IMR-90 (cell line): ENCODE results near the gene OCLN. TPM values are rescaled to one million over a fixed set of nuclear protein-coding genes. Genes with fewer than 3 reads are reported as not detected.

Experiments used
- ATAC-seq: fragments of 200-7000 bp; cut with Tn5 transposase; 2 replicates; pipeline ENCODE4 v1.9.1; 2020; ENCODE audit warnings: low read depth, mild to moderate bottlenecking, moderate library complexity
- BruUV-seq: library from RNA; stranded (reverse); fragments of 400-500 nt; replicated peaks from 2 replicates; lab custom pipeline; 2021; lab: Mats Ljungman, UMichigan
- CTCF ChIA-PET: fragments of 300-600 bp; formaldehyde crosslinking; extraction: SDS; loops from one replicate; lab custom pipeline; 2021; ENCODE audit warnings: antibody characterized with exemption; lab: Yijun Ruan, JAX
- POLR2A ChIA-PET: fragments of 300-600 bp; sonication (Branson Sonifier 250); formaldehyde crosslinking; loops from one replicate; lab custom pipeline; 2022; ENCODE audit warnings: antibody characterized with exemption; ENCODE audit not compliant: unreplicated experiment; lab: Charles Lee
- DNase-seq: peaks from one replicate; pipeline ENCODE4 v3.0.0; 2013
- H2AFZ ChIP-seq: replicated peaks from 2 replicates; pipeline ENCODE3; 2013; ENCODE audit warnings: low read length, mild to moderate bottlenecking; ENCODE audit not compliant: poor library complexity
- H2AK5ac ChIP-seq: 2 replicates; pipeline ENCODE4 v1.6.1; 2013; ENCODE audit warnings: low read depth, low read length, inconsistent platforms
- H2AK9ac ChIP-seq: replicated peaks from 2 replicates; pipeline ENCODE3; 2013; ENCODE audit warnings: mild to moderate bottlenecking, low read depth, low read length, moderate library complexity; ENCODE audit not compliant: poor library complexity
- H2BK120ac ChIP-seq: 2 replicates; pipeline ENCODE4 v1.6.1; 2013; ENCODE audit warnings: low read depth, low read length, inconsistent platforms
- H2BK15ac ChIP-seq: 3 replicates; pipeline ENCODE4 v1.6.1; 2013; ENCODE audit warnings: low read depth, low read length, inconsistent platforms
- H2BK20ac ChIP-seq: 2 replicates; pipeline ENCODE4 v1.6.1; 2013; ENCODE audit warnings: low read depth, mild to moderate bottlenecking, inconsistent platforms, low read length, moderate library complexity
- H2BK5ac ChIP-seq: 2 replicates; pipeline ENCODE4 v1.6.1; 2013; ENCODE audit warnings: mild to moderate bottlenecking, low read depth, low read length, inconsistent platforms; ENCODE audit not compliant: poor library complexity, severe bottlenecking
- H3K14ac ChIP-seq: replicated peaks from 2 replicates; pipeline ENCODE4 v1.6.1; 2013; ENCODE audit warnings: low read depth, low read length, inconsistent platforms
- H3K18ac ChIP-seq: 2 replicates; pipeline ENCODE4 v1.6.1; 2013; ENCODE audit warnings: low read depth, low read length, control low read depth
- H3K23ac ChIP-seq: 2 replicates; pipeline ENCODE4 v1.6.1; 2013; ENCODE audit warnings: low read depth, low read length, inconsistent platforms
- H3K27ac ChIP-seq: 2 replicates; pipeline ENCODE4 v1.5.1; 2013; ENCODE audit warnings: mild to moderate bottlenecking, control low read depth, low read length; ENCODE audit not compliant: insufficient read depth
- H3K27me3 ChIP-seq: 2 replicates; pipeline ENCODE4 v1.6.1; 2013; ENCODE audit warnings: low read length; ENCODE audit not compliant: control insufficient read depth, insufficient read depth
- H3K36me3 ChIP-seq: 2 replicates; pipeline ENCODE4 v1.6.1; 2013; ENCODE audit warnings: low read length, mixed read lengths; ENCODE audit not compliant: control insufficient read depth, insufficient read depth
- H3K4ac ChIP-seq: 2 replicates; pipeline ENCODE4 v1.6.1; 2013; ENCODE audit warnings: low read depth, low read length, inconsistent platforms
- H3K4me1 ChIP-seq: 2 replicates; pipeline ENCODE4 v1.6.1; 2013; ENCODE audit warnings: low read length, mixed read lengths; ENCODE audit not compliant: control insufficient read depth, insufficient read depth
- H3K4me2 ChIP-seq: 2 replicates; pipeline ENCODE4 v1.6.1; 2013; ENCODE audit warnings: low read depth, mild to moderate bottlenecking, control low read depth, low read length, moderate library complexity
- H3K4me3 ChIP-seq: 2 replicates; pipeline ENCODE4 v1.5.1; 2013; ENCODE audit warnings: low read depth, mild to moderate bottlenecking, control low read depth, low read length, moderate library complexity; ENCODE audit not compliant: insufficient read depth
- H3K56ac ChIP-seq: 2 replicates; pipeline ENCODE4 v1.6.1; 2013; ENCODE audit warnings: low read length, inconsistent platforms; ENCODE audit not compliant: insufficient read depth; ENCODE audit errors: extremely low read depth
- H3K79me1 ChIP-seq, 2 experiments: 2 replicates each; pipeline ENCODE4 v1.6.1; 2013; ENCODE audit warnings: low read length in 2 of 2, inconsistent platforms in 1 of 2, low read depth in 1 of 2
- H3K9ac ChIP-seq: 2 replicates; pipeline ENCODE4 v1.6.1; 2013; ENCODE audit warnings: low read depth, low read length, control low read depth
- H3K9me1 ChIP-seq: 2 replicates; pipeline ENCODE4 v1.6.1; 2013; ENCODE audit warnings: low read length, inconsistent platforms; ENCODE audit not compliant: insufficient read depth
- H3K9me3 ChIP-seq: 2 replicates; pipeline ENCODE4 v1.6.1; 2013; ENCODE audit warnings: low read length; ENCODE audit not compliant: control insufficient read depth, insufficient read depth
- H4K20me1 ChIP-seq: 2 replicates; pipeline ENCODE4 v1.6.1; 2013; ENCODE audit warnings: low read length, inconsistent platforms; ENCODE audit not compliant: insufficient read depth
- H4K5ac ChIP-seq: 2 replicates; pipeline ENCODE4 v1.6.1; 2013; ENCODE audit warnings: mild to moderate bottlenecking, low read depth, low read length, control low read depth
- H4K8ac ChIP-seq, 2 experiments: 2 replicates each; pipeline ENCODE4 v1.6.1; 2013; ENCODE audit warnings: low read depth in 2 of 2, low read length in 2 of 2, control low read depth in 1 of 2, inconsistent platforms in 1 of 2
- H4K91ac ChIP-seq: 2 replicates; pipeline ENCODE4 v1.6.1; 2013; ENCODE audit warnings: low read depth, low read length, inconsistent platforms; ENCODE audit not compliant: insufficient read depth
- CEBPB ChIP-seq: IDR thresholded peaks from 2 replicates; pipeline ENCODE4 v1.6.1; 2012; ENCODE audit warnings: low read depth, low read length, improper control_type of control experiment
- POLR2A ChIP-seq: IDR thresholded peaks from 2 replicates; pipeline ENCODE4 v1.6.1; 2012; ENCODE audit warnings: mild to moderate bottlenecking, low read depth, low read length
- WGBS, 2 experiments: methylation state at CpG; one replicate each; pipeline versions ENCODE4 v1.1.5 to v1.1.7; 2013; ENCODE audit warnings: missing lambda C conversion rate in 2 of 2; ENCODE audit not compliant: insufficient read length in 1 of 2; ENCODE audit errors: extremely low coverage in 2 of 2; 5-methylcytosine and 5-hydroxymethylcytosine counted together
- dilution Hi-C: fragments of 300-500 bp; cut with HindIII; formaldehyde crosslinking; loops from one replicate; pipeline ENCODE4 v1.14.3; 2018; ENCODE audit warnings: low sequenced_read_pairs; ENCODE audit not compliant: unreplicated experiment
- in situ Hi-C: fragments of 300-500 bp; cut with MboI; formaldehyde crosslinking; loops from 3 replicates; pipeline ENCODE4 v1.14.3; 2019; ENCODE audit warnings: low sequenced_read_pairs, inconsistent platforms, mixed read lengths
- intact Hi-C: fragments of 100-400 bp; cut with micrococcal nuclease; formaldehyde crosslinking; loops from 2 replicates; pipeline ENCODE4 v1.10.0; 2022
- polyA plus RNA-seq, 3 experiments: library from polyadenylated mRNA; depleted of rRNA; stranded (reverse); fragments of >200 nt; gene quantifications; 2 replicates each; pipeline ENCODE4 v1.2.3, GENCODE V29; 2012; ENCODE audit warnings: low replicate concordance in 1 of 3
- total RNA-seq: library from RNA; depleted of rRNA; stranded (reverse); fragments of >200 nt; gene quantifications from 2 replicates; pipeline ENCODE4 v1.2.3, GENCODE V29; 2012

The OCLN gene
- total and polyA plus RNA-seq, 2 of the 4 experiments (the other 2 are of a cell fraction) = 0.72 to 0.99 TPM

DNA sequence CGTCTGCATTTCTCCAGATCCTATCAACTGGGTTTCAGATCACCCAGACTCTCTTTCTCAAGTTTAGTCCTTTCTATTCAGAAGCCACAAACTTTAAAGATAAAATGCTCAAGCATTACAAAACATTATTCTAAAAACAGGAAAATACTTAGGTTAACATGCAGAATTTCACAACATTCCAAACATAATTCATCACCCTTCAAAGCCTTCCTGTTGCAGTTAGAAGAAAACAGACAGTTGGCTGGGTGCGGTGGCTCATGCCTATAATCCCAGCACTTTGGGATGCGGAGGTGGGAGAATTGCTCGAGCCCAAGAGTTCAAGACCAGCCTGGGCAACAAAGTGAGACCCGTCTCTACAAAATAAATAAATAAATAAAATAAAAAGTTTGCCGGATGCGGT, 7.7 kb upstream of the OCLN start:
- no peak overlapping the region for H2AFZ ChIP-seq
- TF ChIP-seq POLR2A (no peak), CEBPB (peak; percentile 50; the same call in 1 of the 2 replicates)
- no peak overlapping the region for H2BK5ac ChIP-seq
- H4K8ac ChIP-seq = no peak overlapping the region
- H3K27ac ChIP-seq = no peak overlapping the region
- no peak overlapping the region for H2BK15ac ChIP-seq
- H3K18ac ChIP-seq = no peak overlapping the region
- H4K91ac ChIP-seq = no peak overlapping the region
- H2AK5ac ChIP-seq = no peak overlapping the region
- H4K20me1 ChIP-seq = no peaks in the 10 kb centered on the region
- intact Hi-C loops = no loop called here
- H2AK9ac ChIP-seq = no peak overlapping the region
- H2BK120ac ChIP-seq = no peak overlapping the region
- H3K4me2 ChIP-seq = no peak overlapping the region
- no peak overlapping the region for H2BK20ac ChIP-seq
- in situ Hi-C loops = no loop called here
- no peaks in the 10 kb centered on the region for H3K4me1 ChIP-seq
- H3K14ac ChIP-seq = no peak overlapping the region
- DNase-seq (peak; percentile 29), ATAC-seq (no peak)
- no peak overlapping the region for H3K56ac ChIP-seq
- POLR2A ChIA-PET = interaction anchor here (0.5 kb wide), 1 partner anchor 32 kb away, joined by 4 read pairs; no protein-coding TSS in a partner anchor
- no peak overlapping the region for H4K5ac ChIP-seq
- no peak overlapping the region for H3K4me3 ChIP-seq
- no TSS peak for BruUV-seq
- no peak overlapping the region for H3K23ac ChIP-seq
- H3K27me3 ChIP-seq = peaks cover 11% of the 10 kb centered on the region
- no CpG with 5 or more reads among the region's 7 CpGs for WGBS, 2 experiments
- no peak overlapping the region for H3K9ac ChIP-seq
- H3K9me3 ChIP-seq = no peaks in the 10 kb centered on the region
- no peaks in the 10 kb centered on the region for H3K9me1 ChIP-seq
- CTCF ChIA-PET = no interaction called here
- H3K79me1 ChIP-seq = no peaks in the 10 kb centered on the region
- dilution Hi-C loops = no loop called here
- no peaks in the 10 kb centered on the region for H3K36me3 ChIP-seq
- no peak overlapping the region for H3K4ac ChIP-seq
